Fibroblast of skin of left biceps (primary cell): Measurements from ENCODE around the gene RBFOX2.
A peak's percentile ranks its signal among the peaks of the same experiment; 100 is the strongest.

Experiments used
- DNase-seq, 2 experiments: peaks; one replicate each; pipeline ENCODE4 v3.0.0-alpha.2; 2013; ENCODE audit warnings: low read depth in 2 of 2

RBFOX2 gene

DNA sequence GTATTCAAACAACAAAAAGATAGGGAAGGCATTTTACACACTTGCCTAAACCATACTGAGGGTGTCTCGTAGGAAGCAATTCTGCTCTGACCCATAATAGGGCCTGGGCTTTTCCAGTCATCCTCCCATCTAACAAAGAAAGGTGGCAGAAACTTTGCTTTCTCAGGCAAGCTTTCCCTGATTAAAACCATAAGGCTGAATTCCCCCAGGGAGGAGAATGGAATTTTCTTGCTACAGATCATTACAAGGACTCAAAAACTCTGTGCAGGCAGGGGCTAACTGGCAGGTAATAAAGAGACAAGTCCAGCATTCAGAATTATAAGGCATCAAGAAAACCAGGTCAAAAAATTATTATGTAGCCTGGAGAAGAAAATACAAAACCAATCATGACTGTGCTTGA is 90.4 kb downstream of the RBFOX2 start:
- peak; percentile 65 to 70 for DNase-seq

DNA sequence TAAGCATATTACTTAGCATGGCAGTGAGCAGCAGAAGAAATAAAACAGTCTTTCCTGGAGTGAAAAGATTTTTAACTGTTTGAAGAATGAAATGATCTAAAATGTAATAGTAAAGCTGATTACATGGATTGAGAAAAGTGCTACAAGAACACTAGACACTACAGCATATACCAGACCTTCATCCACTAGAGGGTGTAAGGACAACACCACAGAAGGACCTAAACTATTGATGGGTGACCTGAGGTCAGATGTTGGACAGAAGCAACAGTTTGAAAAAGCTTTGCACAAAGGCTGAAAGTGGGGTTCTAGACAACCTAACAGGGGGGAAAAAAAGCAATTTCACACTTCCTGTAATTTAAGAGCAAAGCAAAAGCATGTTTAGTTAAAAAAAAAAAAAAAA is 97.7 kb downstream of the RBFOX2 start:
- no peak for DNase-seq

DNA sequence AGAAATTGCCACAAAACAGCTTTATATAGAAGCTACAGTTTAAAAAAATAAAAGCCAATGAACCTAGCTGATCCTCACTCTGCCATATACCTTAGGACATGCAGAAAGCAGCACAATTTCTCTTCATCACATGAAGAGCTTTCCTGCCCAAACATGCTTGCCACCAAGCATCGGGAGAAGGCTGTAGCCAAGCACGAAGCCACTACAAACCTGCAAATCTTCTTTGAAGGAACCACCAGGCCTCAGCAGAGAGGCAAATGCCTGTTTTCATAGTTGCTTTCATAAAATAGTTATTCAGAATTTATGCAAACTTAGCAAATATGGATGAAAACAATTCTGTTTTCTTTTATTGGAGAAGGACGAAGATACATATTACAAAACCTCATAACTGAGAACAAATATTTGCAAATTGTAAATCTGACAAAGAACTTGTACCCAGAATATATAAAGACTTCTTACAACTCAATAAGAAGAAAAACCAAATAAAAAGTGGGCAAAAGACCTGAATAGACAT is 100.3 kb downstream of the RBFOX2 start:
- DNase-seq = no peak

DNA sequence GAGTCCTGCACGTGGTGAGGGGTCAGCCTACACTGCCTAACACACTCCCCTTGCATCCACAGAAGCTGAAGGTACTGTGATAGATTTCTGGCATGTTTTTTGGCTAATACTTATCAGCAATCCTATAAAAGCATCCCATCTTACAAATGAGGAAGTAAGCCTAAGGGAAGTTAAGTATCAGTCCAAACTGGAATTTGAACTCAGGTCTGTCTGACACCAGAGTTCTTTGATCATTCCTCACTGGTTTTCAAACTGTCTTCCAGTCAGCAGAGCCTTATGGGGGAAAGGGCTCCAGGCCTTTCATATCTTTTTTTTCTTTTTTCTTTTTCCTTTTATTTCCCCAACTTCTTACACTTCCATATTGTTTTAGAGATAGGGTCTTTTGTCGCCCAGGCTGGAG is 105.6 kb downstream of the RBFOX2 start:
- no peak for DNase-seq

DNA sequence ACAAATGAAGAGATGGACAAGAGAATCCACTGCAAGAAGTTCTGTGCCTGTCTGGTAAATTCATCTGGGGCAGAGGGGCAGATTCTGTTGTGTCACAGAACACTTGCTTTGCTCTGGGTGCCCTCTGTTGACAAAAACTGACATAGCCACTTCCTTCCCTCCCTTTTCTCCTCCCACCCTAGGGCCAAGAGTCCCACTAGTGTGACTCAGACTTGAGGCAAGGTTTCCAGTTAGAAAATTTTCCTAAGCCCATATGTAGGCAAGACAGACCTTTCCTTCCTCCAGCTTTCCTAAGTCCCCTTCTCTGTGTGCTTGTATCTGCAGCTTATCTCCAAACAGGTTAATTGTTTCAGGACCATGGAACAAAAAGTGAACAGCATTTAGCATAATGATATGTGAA is 106.8 kb downstream of the RBFOX2 start:
- peak; percentile 70 to 74 for DNase-seq

DNA sequence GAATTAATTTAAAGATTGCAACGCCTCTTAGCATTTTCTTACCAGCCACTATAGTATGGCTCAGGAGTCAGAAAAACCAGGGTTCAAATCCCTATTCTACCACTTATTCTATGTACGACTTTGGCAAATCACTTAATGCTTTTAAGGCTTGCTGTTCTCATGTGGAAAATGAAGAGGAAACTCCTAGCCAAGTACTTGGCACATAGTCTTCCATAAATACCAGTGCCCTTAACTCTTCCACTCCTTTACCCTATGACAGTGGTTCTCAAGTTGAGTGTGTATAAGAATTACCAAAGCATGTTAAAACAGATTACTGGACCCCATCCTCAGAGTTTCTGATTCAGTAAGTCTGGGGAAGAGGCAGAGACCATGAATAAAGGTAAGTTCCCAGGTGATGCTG is 107.6 kb downstream of the RBFOX2 start:
- no peak for DNase-seq

DNA sequence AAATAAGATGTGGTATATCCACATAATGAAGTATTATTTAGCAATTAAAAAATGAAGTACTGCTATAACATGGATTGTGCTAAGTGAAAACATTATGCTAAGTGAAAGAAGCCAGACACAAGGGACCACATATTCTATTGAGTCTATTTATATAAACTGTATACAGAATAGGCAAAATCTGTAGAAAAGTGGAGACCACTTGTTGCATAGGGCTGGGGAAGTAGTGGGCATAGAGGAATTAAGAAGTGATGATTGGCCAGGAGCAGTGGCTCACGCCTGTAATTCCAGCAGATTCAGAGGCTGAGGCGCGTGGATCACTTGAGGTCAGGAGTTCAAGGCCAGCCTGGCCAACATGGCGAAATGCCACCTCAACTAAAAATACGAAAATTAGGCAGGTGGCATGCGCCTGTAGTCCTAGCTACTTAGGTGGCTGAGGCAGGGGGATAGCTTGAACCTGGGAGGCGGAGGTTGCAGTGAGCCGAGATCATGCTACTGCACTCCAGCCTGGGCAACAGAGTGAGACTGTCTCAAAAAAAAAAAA is 109.6 kb downstream of the RBFOX2 start:
- no peak for DNase-seq

DNA sequence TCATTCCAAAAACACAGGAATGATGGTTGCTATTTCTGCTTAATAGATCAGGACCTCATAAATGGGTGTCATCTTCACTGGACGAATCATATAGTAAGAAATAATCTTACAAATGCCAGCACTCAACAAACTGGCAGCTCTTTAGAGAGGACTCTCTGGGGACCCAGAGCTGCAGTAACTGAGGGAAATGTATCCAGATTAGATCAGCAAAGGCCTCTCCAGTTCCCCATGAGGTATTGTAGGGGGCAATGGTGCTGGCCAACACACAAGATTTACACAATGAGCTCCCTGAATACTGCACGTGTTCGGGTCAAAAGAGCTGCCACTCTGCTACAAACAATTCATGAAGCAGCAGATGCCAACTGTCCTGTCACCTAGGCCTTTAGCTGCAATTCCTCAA is 110.2 kb downstream of the RBFOX2 start:
- DNase-seq = no peak

DNA sequence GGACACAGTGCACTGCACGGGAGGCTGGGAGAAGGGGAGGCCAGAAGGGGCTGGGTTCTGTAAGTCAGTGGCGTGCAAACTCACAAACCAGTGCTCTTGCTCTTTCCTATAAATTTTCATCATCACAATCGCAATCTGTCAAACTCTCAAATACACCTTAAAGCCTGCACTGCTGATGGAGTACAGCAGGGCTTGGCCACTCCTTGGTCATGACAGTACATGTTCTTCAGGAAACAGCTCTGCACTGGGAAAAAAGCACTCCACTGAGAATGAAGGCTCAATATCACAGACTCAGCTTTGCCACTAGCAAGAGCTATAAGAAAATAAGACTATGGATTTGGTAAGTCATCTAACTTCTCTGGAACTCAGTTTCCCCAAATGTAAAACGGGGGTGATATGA is 111.0 kb downstream of the RBFOX2 start:
- no peak for DNase-seq

DNA sequence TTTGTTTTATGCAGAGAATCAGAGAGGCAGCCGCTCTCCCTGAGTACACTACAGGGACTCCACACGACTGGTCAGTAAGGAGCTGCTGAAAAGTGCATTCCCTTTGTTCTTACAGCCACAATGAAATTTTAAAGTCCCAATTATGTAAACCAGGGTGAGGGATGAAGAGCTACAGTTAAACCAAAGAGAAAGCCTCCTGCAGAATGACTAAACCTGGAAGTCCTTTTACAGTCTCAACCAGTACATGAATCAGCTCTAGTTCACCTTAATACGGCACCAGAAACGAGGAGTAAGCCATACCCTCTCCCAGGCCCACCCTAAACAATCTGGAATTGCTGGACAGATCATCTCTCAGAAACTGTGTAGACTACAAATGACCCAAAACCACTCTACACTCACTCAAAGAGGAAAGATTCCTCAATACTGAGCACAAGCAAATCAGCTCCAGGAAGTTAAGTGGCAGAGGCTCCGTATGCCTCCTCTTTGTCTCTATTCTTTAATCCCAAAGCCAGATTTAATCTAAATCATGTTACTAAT is 113.1 kb downstream of the RBFOX2 start:
- DNase-seq = no peak

DNA sequence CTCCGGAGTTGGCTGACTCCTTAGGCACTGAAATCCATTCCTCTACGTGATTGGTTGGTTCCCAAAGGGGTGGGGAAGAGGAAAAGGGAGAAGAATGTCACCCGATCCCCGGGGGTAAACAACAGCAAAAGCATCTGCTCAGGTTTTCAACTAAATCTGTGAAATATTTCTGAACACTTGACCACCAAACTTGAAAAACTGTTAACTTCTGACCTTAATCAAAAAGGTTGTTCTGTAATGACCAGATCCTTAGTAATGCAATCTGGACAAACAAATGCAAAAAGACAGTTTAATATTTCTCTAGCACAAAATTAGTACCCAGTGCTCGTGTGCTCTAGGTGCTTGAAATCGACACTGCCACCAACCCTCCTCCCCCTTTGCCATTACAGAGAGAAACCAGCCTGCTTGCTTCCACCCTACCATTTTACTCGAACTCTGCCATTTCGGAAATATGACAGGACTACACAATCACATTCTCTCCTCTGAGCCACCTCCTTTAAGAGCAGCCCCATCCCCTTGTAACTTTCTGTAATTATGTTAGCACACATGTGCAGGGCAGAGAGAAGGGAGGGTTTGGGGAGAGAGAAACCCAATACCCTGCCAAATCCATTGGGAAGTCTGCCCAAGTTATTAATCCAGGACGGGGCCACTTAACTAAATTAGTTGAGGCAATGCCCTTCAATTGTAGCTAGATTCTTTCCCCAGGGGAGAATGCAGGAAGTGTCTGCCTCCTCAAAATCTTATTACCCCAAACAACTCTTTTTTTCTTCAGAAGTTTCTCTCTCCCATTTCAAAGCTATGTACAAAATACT is 113.8 kb downstream of the RBFOX2 start:
- peak; percentile 70 to 71 for DNase-seq

DNA sequence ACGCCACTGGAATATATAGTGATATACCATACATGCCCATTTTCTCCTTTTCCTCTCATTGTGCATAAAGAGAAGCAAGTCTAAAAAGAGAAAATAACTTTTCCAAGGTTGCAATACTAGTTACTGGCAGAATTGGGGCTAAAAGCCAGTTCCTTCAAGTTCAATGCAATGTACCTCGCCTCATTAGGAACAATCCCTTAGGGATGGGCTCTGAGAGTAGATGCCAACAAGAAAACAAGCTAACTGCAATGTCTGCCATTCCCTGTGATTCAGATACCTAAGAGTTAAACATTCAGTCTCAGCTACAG is 114.3 kb downstream of the RBFOX2 start:
- no peak for DNase-seq

DNA sequence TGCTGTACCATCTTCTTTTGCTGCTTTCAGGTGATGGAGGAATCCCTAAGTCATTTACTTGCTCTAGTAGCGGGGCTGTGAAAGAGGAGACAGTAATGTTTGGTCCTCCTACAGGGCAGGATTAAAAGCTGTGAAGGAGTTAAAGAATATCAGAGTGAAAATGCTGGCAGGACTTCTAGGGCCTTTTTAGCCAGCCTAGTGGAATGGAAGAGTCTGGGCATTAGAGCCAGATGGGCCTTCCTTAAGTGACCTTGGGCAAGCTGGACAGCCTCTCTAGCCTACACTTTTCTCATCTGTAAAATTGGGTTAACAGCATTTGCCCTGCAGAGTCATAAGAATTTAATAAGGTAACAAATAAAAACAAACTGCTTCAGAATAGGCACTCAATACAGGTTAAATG is 114.7 kb downstream of the RBFOX2 start:
- no peak for DNase-seq

DNA sequence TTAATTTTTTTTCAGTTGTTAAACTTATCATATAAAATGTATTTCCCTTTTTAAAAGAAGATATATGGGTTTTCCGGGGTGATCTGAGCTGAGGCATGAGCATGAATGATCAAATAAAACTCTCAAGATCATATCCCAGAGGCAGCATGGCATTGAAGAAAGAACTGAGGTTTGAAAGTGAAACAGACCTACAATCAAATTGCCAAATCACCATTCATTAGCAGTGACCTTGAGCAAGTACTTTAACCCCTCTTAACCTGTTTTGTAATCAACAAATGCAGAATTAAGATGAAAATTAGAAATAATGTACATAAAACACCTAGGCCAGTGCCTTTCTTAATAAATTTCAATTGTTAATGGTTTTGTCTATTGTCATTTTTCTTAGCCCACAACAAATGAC is 116.0 kb downstream of the RBFOX2 start:
- no peak for DNase-seq

DNA sequence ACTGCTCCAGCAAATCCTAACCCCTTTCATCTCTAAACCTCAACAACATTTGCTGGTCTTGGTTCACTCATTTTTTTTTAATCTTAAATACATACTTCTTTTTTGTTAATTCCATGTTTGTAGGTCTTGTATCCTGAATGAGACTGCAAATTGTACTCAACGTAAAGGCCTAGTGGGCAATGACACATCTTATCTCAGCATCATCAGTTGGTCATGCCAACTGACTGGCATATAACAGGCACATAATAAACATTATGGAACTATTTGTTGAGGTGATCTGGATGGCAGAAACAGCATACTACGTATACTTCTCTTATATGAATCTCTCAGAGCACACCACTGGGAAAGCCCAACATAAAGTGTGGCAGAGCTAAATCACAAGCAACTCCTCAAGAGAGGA is 116.7 kb downstream of the RBFOX2 start:
- no peak for DNase-seq

DNA sequence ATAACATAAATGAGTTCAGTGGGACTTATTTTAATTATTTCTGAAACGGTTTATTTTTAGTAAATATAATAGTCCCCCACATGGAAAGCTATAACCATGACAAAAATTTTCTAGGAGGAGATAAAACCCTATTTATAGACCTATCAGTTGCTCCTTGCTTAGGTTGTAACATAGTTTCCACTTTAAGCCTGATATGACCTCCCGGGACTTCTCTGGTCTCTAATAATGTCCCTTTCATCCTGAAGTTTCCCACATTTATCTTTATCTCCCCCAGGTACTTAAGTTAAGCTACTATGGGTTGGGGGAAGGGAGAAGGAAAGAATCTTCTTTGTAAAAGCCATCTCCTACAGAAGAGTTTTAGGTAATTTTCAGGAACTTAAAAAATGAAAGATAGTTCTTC is 117.7 kb downstream of the RBFOX2 start:
- DNase-seq = no peak

DNA sequence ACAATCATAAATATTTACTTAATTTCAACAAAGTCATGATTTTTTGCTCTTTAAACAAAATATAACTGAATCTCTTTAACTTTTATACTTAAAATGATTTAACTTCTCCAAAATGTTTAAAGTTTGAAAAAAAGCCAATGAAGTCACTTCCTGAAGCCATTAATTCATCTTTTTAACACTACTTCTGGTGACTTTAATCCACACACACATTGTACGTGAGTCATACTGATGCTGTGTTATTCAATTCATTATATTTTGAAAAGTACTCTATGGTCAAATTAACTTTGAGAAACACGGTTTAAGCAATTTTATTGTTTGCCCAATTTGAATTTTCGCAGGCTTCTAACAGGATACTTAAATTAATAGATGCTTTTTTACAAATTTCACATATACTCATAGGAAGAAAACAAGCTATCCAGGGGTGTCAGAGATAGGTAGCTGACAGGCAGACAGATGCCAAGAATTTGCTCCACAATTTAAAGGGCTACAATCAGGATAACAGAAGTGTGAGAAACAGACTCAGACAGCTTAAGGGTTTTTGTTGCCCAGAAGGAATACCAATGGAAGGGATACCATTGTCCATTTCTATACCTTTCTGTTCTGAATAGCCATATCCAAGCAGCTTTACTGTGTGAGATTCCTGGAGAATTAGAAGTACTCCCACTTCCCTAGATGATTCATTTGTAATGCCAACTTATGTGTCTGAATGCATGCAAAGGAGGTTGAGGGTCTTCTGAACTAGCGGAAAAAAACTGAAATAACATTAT is 118.4 kb downstream of the RBFOX2 start:
- DNase-seq = no peak

DNA sequence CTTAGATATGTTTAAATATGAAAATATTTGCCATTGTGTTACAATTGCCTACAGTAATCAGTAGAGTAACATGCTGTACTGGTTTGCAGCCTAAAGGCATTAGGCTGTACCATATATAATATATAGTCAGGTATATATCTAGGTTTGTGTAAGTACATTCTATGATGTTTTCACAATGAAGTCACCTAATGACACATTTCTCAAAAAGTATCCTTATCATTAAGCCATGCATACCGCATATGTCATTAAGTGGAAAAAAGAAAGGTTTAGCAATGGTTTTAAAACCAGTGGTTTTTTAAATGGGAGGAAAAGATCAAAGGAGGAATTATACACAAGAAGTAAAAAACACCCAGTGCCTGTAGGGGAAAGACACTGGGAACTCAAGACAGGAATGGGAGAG is 122.7 kb downstream of the RBFOX2 start:
- no peak for DNase-seq

DNA sequence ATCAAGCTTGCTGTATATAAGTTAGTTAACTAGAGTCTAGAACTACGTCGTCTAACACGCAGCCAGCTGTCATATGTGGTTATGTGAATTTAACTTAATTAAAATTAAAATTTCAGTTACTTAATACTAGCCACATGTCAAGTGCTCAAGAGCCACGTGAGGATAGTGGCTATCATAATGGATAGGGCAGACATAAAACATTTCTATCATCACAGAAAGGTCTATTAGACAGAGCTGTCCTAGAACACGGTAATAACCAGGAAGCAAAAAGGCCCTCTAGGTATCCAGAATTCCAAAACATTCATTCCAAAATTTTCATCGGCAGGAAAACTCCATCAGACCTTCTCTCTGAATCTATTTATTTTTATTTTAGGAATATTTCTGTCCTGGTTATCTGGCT is 123.9 kb downstream of the RBFOX2 start:
- DNase-seq = no peak

DNA sequence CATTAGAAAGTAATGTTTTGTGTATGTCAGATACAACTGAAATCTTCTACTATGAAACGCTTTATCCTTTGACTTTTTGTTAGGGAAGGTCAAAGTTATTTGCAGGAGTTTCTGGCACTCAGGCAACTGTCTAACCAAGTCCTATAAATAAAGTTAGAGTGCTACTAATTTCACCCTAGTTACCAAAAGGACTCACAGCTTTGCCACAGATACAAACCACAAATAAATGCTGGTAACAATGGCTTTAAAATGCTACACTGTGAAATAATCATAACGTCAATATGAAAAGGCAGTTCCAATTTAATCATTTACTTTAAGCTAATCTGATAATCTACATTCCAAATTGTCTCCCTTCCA is 124.3 kb downstream of the RBFOX2 start:
- no peak for DNase-seq

DNA sequence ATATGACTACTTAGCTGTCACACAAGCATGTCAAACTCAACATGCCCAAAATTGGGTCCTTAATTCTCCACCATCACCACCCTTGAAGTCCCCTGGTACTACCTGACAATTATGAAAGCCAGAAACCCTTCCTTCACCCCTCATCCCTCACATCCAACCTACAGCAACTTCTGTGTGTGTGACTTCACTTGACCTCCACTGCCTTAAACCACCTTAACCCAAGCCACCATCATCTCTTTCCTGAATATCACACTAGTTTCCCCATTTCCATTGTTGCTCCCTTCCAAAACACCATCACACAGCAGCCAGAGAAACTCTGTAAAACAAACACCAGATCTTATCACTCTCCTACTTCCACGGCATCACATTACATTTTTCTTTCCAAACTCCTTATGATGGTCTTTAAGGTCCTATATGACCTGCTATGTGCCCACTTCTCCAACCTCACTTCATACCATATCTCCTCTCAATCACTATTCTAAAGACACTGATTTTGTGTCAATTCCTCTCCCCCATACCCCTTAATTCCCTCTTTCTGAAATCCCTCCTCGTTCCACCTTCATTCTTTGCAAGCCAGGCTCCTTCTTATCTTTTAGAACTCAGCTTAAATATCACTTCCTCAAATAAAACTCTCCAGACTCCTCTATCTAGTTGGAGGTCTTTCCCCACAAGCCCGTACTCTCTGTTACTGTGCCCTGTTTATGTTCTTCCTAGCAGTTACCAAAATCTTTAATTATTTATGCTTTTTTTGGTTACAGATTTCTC is 124.9 kb downstream of the RBFOX2 start:
- DNase-seq = no peak
